Caco-2 (cell line): ENCODE results near the gene SYT7. TPM values are rescaled to one million over a fixed set of nuclear protein-coding genes. Genes with fewer than 3 reads are reported as not detected.

Source experiments
- BruUV-seq: library from RNA; stranded (reverse); fragments of 400-500 nt; replicated peaks from 2 replicates; lab custom pipeline; 2021; lab: Mats Ljungman, UMichigan
- CTCF ChIA-PET: fragments of 300-600 bp; sonication (Branson Sonifier 250); formaldehyde crosslinking; loops from one replicate; lab custom pipeline; 2022; ENCODE audit warnings: antibody characterized with exemption; lab: Charles Lee
- POLR2A ChIA-PET: fragments of 300-600 bp; sonication (Branson Sonifier 250); formaldehyde crosslinking; loops from one replicate; lab custom pipeline; 2022; ENCODE audit warnings: antibody characterized with exemption; lab: Charles Lee
- DNase-seq, 2 experiments: peaks; one replicate each; pipeline versions ENCODE4 v3.0.0 to v3.0.0-alpha.2; 2020 to 2022
- H3K27me3 ChIP-seq: replicated peaks from 2 replicates; pipeline ENCODE4 v1.6.0; 2011; ENCODE audit warnings: low read length; ENCODE audit not compliant: control insufficient read depth, insufficient read depth
- H3K36me3 ChIP-seq: 2 replicates; pipeline ENCODE4 v1.5.1; 2011; ENCODE audit warnings: low read length; ENCODE audit not compliant: control insufficient read depth, insufficient read depth
- H3K4me1 ChIP-seq: fragments of 250-450 bp; sonication (Bioruptor Pico); 2 replicates; pipeline ENCODE4 v1.5.1; 2020; ENCODE audit warnings: mild to moderate bottlenecking
- H3K4me3 ChIP-seq: 2 replicates; pipeline ENCODE4 v1.5.1; 2011; ENCODE audit warnings: low read depth, mild to moderate bottlenecking, control low read depth, low read length
- H3K9me3 ChIP-seq: fragments of 250-450 bp; sonication (Bioruptor Pico); 2 replicates; pipeline ENCODE4 v1.5.1; 2020; ENCODE audit warnings: mild to moderate bottlenecking, moderate library complexity
- H3K27ac Mint-ChIP-seq: one replicate; pipeline ENCODE4 v1.8.0; 2022; ENCODE audit warnings: mixed read lengths; ENCODE audit not compliant: unreplicated experiment
- H3K27me3 Mint-ChIP-seq: one replicate; pipeline ENCODE4 v1.8.0; 2022; ENCODE audit warnings: mixed read lengths; ENCODE audit not compliant: insufficient read depth, unreplicated experiment
- H3K36me3 Mint-ChIP-seq: one replicate; pipeline ENCODE4 v1.8.0; 2022; ENCODE audit warnings: mild to moderate bottlenecking, mixed read lengths; ENCODE audit not compliant: insufficient read depth, unreplicated experiment
- H3K4me1 Mint-ChIP-seq: one replicate; pipeline ENCODE4 v1.8.0; 2022; ENCODE audit warnings: low read depth, mixed read lengths; ENCODE audit not compliant: unreplicated experiment
- H3K4me3 Mint-ChIP-seq: one replicate; pipeline ENCODE4 v1.8.0; 2022; ENCODE audit warnings: mild to moderate bottlenecking, moderate library complexity, mixed read lengths; ENCODE audit not compliant: unreplicated experiment
- H3K9me3 Mint-ChIP-seq: one replicate; pipeline ENCODE4 v1.8.0; 2022; ENCODE audit warnings: mixed read lengths; ENCODE audit not compliant: unreplicated experiment
- intact Hi-C: fragments of 100-400 bp; cut with micrococcal nuclease; formaldehyde crosslinking; loops from one replicate; pipeline ENCODE4 v1.10.0; 2022; ENCODE audit not compliant: unreplicated experiment
- total RNA-seq: library from RNA; stranded (reverse); gene quantifications from 2 replicates; pipeline ENCODE4 v1.2.3, GENCODE V29; 2022
- TF ChIP-seq, protein P1 (sequence below), 2 experiments: fragments of 200-600 bp in 1 of 2; IDR thresholded peaks; 1 replicate in 1 of 2; 2 replicates in 1 of 2; pipeline versions ENCODE4 v1.5.1 to v1.8.0; 2011 to 2022; ENCODE audit warnings: antibody characterized with exemption in 1 of 2, control low read depth in 1 of 2, inconsistent platforms in 1 of 2, low read depth in 1 of 2, low read length in 1 of 2, mild to moderate bottlenecking in 1 of 2, moderate library complexity in 1 of 2; ENCODE audit not compliant: insufficient read depth in 1 of 2, severe bottlenecking in 1 of 2, unreplicated experiment in 1 of 2

SYT7 gene
- total RNA-seq, 1 experiment from 2014 or later, result 33.5 TPM

DNA sequence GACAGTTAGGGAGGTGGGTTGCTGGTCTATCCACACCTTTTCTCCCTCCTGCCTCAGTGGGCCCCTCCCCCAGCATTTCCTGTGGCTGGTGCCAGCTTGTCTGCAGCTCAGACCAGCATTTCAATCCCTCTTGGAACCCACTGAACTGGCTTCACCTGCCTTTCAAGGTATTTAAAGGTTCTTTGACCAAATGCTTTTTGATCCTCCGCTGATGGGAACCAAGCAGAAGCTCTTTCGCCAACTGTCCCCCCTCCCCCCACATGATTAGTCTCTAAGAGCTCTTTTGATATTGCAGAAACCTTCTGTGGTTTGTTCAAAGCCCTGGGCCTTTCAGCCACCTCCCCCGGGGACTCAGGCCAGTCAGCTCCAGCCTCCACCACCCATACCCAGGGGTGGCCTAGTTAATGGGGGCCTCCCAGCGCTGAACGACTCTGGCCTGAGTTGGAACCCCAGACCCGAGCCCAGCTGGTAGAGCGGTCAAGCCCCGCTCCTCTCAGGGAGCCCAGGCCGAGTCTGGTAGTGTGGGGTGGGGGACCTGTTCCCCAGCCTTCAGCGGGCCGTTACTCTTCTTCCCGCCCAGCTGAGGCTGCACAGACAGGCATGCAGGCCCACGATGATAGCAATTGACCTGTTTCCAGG lies 6.0 kb upstream of the SYT7 start:
- Mint-ChIP-seq H3K9me3 (no peaks in the 10 kb centered on the region), H3K36me3 (no peaks in the 10 kb centered on the region), H3K4me1 (peaks cover 17% of the 10 kb centered on the region), H3K27me3 (no peaks in the 10 kb centered on the region), H3K4me3 (peak overlapping the region; percentile 72), H3K27ac (no peak overlapping the region)
- CTCF ChIA-PET, result interaction anchor here (0.6 to 2.7 kb wide), 7 partner anchors 12 to 80 kb away, joined by 3 to 19 read pairs (median 5); no protein-coding TSS in a partner anchor
- Histone ChIP-seq H3K9me3 (no peaks in the 10 kb centered on the region), H3K27me3 (no peaks in the 10 kb centered on the region), H3K4me1 (peaks cover 17% of the 10 kb centered on the region), H3K4me3 (peak overlapping the region; percentile 61), H3K36me3 (no peaks in the 10 kb centered on the region)
- DNase-seq, result no peak
- intact Hi-C loops, result loop anchor here (5.0 kb wide), 1 partner anchor 140 kb away; no protein-coding TSS in a partner anchor
- TF ChIP-seq, protein P1, sequence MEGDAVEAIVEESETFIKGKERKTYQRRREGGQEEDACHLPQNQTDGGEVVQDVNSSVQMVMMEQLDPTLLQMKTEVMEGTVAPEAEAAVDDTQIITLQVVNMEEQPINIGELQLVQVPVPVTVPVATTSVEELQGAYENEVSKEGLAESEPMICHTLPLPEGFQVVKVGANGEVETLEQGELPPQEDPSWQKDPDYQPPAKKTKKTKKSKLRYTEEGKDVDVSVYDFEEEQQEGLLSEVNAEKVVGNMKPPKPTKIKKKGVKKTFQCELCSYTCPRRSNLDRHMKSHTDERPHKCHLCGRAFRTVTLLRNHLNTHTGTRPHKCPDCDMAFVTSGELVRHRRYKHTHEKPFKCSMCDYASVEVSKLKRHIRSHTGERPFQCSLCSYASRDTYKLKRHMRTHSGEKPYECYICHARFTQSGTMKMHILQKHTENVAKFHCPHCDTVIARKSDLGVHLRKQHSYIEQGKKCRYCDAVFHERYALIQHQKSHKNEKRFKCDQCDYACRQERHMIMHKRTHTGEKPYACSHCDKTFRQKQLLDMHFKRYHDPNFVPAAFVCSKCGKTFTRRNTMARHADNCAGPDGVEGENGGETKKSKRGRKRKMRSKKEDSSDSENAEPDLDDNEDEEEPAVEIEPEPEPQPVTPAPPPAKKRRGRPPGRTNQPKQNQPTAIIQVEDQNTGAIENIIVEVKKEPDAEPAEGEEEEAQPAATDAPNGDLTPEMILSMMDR (IDR thresholded peaks at IDR 0.05; ENCODE audit: insufficient read depth in 1 of 2, low read depth in 1 of 2, low read length in 1 of 2, severe bottlenecking in 1 of 2, unreplicated experiment in 1 of 2), result no peak
- POLR2A ChIA-PET, result interaction anchor here (0.7 to 0.9 kb wide), 3 partner anchors 32 to 257 kb away, joined by 3 to 8 read pairs (median 8); partner anchors contain the start of genes CPSF7 and SDHAF2
- TSS peak; percentile 63 for BruUV-seq

DNA sequence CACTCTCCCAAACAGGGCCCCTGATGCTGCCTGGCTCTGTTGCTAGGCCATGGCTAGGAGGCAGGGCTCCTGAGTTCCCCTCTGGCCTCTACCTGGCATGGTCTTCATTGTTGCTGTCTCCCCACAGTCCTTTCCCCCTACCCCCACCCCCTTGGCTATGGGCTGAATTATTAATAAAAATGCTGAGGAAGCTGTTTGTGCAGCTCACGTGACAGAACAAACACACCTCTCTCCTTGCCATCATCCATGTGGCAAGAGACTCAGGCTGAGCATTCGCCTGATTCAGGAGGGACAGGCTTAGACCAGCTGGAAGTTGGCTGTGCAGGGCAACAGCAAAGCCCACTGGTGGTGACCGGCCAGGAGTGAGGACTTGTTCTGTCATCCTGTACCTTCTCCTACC lies 4.2 kb upstream of the SYT7 start:
- H3K27me3 ChIP-seq, result no peaks in the 10 kb centered on the region
- no peaks in the 10 kb centered on the region for H3K9me3 ChIP-seq
- intact Hi-C loops, result loop anchor here (5.0 kb wide), 1 partner anchor 138 kb away; no protein-coding TSS in a partner anchor
- H3K27me3 Mint-ChIP-seq, result no peaks in the 10 kb centered on the region
- H3K36me3 Mint-ChIP-seq, result no peaks in the 10 kb centered on the region
- H3K4me3 ChIP-seq, result no peak overlapping the region
- no TSS peak for BruUV-seq
- peaks cover 20% of the 10 kb centered on the region for H3K4me1 Mint-ChIP-seq
- CTCF ChIA-PET, result interaction anchor here (0.7 to 1.0 kb wide), 2 partner anchors 18 to 31 kb away, joined by 3 to 5 read pairs; no protein-coding TSS in a partner anchor
- POLR2A ChIA-PET, result no interaction called here
- TF ChIP-seq, protein P1 (IDR thresholded peaks at IDR 0.05; ENCODE audit: insufficient read depth in 1 of 2, low read depth in 1 of 2, low read length in 1 of 2, severe bottlenecking in 1 of 2, unreplicated experiment in 1 of 2), result no peak
- H3K4me3 Mint-ChIP-seq, result no peak overlapping the region
- H3K4me1 ChIP-seq, result peaks cover 26% of the 10 kb centered on the region
- H3K36me3 ChIP-seq, result no peaks in the 10 kb centered on the region
- no peaks in the 10 kb centered on the region for H3K9me3 Mint-ChIP-seq
- no peak for DNase-seq
- no peak overlapping the region for H3K27ac Mint-ChIP-seq

DNA sequence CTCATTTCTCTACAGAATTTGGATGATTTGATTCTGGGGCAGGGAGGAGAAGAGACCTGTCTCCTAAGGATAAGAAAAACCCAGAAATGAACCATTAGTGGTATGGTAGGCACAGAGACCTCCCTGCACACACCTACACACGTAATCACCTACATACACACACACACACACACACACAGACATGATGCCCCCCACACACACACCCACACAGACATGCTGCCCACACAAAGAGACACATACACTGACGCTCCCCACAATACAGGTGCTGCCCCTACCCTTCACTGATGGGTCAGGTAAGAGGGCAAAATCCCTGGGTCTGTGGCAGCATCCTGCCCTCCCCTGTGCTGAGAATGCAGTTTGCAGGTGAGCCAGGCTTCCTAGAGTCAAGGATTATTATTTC lies 1.1 kb upstream of the SYT7 start:
- H3K36me3 Mint-ChIP-seq, result peaks cover 6% of the 10 kb centered on the region
- H3K27ac Mint-ChIP-seq, result no peak overlapping the region
- Histone ChIP-seq H3K4me3 (no peak overlapping the region), H3K27me3 (no peaks in the 10 kb centered on the region), H3K9me3 (no peaks in the 10 kb centered on the region), H3K36me3 (no peaks in the 10 kb centered on the region), H3K4me1 (peaks cover 17% of the 10 kb centered on the region)
- H3K9me3 Mint-ChIP-seq, result no peaks in the 10 kb centered on the region
- no peak for DNase-seq
- BruUV-seq, result no TSS peak
- POLR2A ChIA-PET, result no interaction called here
- peaks cover 21% of the 10 kb centered on the region for H3K4me1 Mint-ChIP-seq
- TF ChIP-seq, protein P1 (IDR thresholded peaks at IDR 0.05; ENCODE audit: insufficient read depth in 1 of 2, low read depth in 1 of 2, low read length in 1 of 2, severe bottlenecking in 1 of 2, unreplicated experiment in 1 of 2), result no peak
- no peaks in the 10 kb centered on the region for H3K27me3 Mint-ChIP-seq
- intact Hi-C loops, result loop anchor here (1.0 to 2.0 kb wide), 3 partner anchors 27 to 73 kb away; partner anchors contain the start of gene LRRC10B
- H3K4me3 Mint-ChIP-seq, result peak overlapping the region; percentile 74
- CTCF ChIA-PET, result interaction anchor here (0.7 to 1.1 kb wide), 2 partner anchors 46 to 56 kb away, joined by 4 to 8 read pairs; no protein-coding TSS in a partner anchor
